NCI-H1436 (cell line): Measurements from ENCODE around the gene ACSL6.

Source experiments
- DNase-seq: peaks from one replicate; lab custom pipeline; 2025; lab: John Stamatoyannopoulos, UW

Gene ACSL6

DNA sequence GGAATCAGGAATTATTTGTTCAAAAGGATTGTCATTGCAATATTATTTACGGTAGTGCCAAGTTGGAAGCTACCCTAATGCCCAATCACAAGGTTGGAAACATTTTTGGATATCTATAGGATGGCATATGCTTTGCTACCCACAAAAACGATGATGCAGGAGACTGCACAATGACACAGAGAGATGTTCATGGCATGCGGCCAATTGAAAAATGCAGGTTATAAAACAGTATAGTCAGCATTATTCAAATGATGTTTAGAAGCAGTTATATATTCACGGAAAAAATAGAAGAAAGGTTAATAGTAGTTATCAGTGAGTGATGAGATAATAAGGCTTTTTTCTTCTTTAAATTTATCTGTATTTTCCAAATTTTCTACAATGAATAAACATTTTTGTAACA, 5.9 kb upstream of the ACSL6 start:
- DNase-seq, result no peak

DNA sequence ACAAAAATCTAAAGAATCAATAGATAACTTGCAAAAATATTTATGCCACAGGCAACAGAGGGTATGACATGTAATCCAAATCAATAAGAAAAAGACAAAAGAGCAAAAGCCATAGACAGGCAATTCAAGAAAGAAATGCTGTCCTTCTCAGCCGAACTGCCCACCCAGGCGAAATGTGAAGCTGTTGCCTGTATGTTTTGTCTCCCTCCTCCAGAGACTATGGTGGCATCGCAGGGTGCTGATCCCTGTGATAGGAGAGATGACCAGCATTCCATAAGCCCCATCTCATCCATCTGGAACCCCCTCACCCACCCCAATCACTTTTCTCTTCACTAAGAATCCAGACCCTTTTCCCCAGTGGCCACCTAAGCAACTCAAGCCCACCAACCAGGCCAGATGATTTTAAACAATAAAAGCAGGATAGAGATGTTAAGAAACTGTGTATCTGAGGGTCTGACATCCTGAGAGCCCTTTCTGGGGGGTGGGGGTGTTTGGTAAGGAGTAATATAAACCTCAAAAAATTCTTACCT, 5.3 kb upstream of the ACSL6 start:
- no peak for DNase-seq

GRCh38 chr5:132013711-132014110, 2.3 kb upstream of the ACSL6 start:
- no peak for DNase-seq

GRCh38 chr5:132013006-132013689, 1.7 kb upstream of the ACSL6 start:
- DNase-seq, result no peak

DNA sequence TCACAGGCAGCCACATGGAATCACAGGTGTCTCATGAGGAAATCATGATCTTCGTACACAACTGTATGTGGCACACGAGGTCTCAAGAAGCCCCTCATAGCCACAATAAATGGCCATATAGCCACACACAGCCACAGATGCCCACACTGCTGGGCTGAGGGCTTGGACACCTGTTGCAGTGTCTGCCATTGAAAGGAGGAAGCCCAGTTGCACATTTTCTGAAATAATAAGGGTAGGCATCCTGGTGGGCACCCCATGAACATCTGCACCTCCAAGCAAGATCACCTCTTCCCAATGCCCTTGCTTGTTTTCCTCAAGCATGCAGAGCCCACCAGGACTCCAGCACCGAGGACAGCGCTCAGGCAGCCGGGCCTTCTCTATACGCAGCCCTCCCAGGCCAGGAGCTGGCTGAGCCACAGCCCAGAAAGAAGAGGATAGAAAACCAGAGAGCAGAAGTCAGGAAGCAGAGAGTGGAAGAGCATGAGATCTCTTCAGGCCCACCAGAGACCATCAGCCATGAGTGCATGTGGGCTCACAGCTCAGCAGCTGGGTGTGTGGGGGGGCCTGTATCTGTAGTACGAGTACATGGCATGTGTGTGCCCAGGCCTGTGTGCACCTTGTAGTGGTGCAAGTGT, 1.0 kb upstream of the ACSL6 start:
- DNase-seq, result no peak

- no peak for DNase-seq
These were observed 353 bp downstream of the ACSL6 start for GRCh38 chr5:132010989-132011621.

DNA sequence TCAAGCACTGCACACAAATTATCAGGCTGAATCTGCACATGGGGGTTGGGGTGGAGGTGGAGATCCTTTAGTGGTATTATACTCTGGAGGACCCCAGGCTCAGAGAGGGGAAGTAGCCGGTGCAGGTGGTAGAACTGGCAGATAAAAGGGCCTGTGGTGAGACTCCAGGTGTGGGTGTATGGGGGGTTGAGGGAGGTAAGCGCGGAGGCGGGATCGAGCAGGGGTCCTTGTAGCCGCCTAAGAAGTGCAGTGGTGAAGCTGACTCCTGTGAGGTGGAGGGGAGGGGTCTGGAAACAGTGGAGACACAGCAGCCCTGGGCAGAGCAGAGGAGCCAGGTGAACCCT, 841 bp downstream of the ACSL6 start:
- DNase-seq, result no peak

GRCh38 chr5:132009706-132010405, 1.6 kb downstream of the ACSL6 start:
- no peak for DNase-seq

DNA sequence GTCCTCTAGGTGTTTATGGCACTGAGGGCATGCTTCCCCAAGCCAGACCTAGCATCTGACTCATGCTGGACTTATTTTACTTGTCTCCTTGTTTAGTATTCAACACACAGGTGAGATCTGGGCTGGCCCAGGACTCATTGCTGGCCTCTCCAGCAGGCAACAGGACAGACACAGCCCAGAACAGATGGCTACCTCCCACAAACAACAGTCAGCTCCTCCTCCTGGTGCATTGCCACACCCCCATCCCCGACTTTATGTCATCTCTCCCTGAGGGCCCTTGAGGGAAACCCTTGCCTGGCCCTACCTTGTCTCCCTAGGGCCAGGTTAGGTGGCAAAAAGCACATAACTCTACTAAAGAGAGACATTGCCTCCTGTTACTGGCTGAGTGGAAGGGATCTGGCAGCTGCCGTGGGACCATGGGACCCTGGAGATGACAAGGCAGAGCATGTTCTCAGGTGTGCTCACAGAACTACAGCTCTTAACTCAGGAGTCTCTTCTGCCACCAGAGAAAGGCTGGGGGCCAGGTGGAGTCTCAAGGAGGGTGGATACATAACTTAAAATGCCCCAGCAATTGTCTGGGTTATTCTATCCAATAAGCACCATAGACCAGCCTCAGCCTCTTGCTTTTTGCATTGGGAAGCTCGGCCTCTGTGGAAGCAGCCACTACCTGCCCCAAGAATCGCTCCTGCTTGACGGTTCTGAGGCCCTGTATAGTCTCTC, 2.3 kb downstream of the ACSL6 start:
- peak; percentile 8 for DNase-seq

GRCh38 chr5:132008163-132008473, 3.3 kb downstream of the ACSL6 start:
- no peak for DNase-seq

GRCh38 chr5:132007399-132008162, 3.9 kb downstream of the ACSL6 start:
- peak; percentile 71 for DNase-seq

GRCh38 chr5:132006331-132007120, 4.9 kb downstream of the ACSL6 start:
- DNase-seq, result no peak

DNA sequence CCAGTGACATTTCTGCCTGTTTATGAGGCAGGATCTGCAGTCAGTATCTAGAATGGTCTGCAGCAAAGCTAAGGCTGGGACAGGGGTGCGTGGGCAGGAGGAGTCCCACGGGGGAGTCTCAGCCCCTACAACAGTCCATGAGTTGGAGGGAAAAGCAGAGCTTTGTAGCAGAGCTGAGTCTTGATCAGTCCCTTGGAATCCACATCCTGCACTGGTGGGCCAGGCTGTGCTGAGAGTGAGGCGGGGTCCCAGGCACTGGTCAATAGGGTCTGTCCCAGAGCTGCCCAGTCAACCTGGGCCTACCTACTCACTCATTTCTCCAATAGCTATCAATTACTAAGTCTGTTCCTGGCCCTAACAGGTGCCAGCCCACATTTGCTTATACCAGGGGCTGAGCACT, 5.9 kb downstream of the ACSL6 start:
- no peak for DNase-seq

GRCh38 chr5:132003982-132004381, 7.5 kb downstream of the ACSL6 start:
- no peak for DNase-seq

- no peak for DNase-seq
These were observed 8.2 kb downstream of the ACSL6 start for GRCh38 chr5:132003170-132003744.

- no peak for DNase-seq
These were observed 8.7 kb downstream of the ACSL6 start for GRCh38 chr5:132002757-132003156.

GRCh38 chr5:132001647-132002561, 9.6 kb downstream of the ACSL6 start:
- DNase-seq, result no peak

- DNase-seq, result no peak
These were observed 10.6 kb downstream of the ACSL6 start for GRCh38 chr5:132000677-132001453.

GRCh38 chr5:132000241-132000490, 11.3 kb downstream of the ACSL6 start:
- no peak for DNase-seq
